Neural progenitor cell (in vitro differentiated cells): ENCODE measurements around the gene PRKCD. TPM values are rescaled to one million over a fixed set of nuclear protein-coding genes. Genes with fewer than 3 reads are reported as not detected.

Experiments used
- DNase-seq: peaks from one replicate; pipeline ENCODE4 v3.0.0-alpha.2; 2016; ENCODE audit warnings: low spot score
- H2AFZ ChIP-seq: fragments of 200-600 bp; sonication (generic); replicated peaks from 2 replicates; pipeline ENCODE4 v1.6.1; 2016; ENCODE audit warnings: antibody characterized with exemption
- H3F3A ChIP-seq: fragments of 200-600 bp; sonication (generic); 2 replicates; pipeline ENCODE4 v1.6.1; 2016; ENCODE audit warnings: antibody characterized with exemption, low read depth
- H3K27ac ChIP-seq: fragments of 200-600 bp; sonication (generic); 2 replicates; pipeline ENCODE4 v1.5.1; 2016; ENCODE audit warnings: mild to moderate bottlenecking
- H3K27me3 ChIP-seq: fragments of 200-600 bp; sonication (generic); 2 replicates; pipeline ENCODE4 v1.6.1; 2016; ENCODE audit warnings: mild to moderate bottlenecking, moderate library complexity
- H3K36me3 ChIP-seq: fragments of 200-600 bp; sonication (generic); 2 replicates; pipeline ENCODE4 v1.5.1; 2016
- H3K4me1 ChIP-seq: fragments of 200-600 bp; sonication (generic); 2 replicates; pipeline ENCODE4 v1.6.1; 2016; ENCODE audit warnings: mixed run types
- H3K4me2 ChIP-seq: fragments of 200-600 bp; sonication (generic); 2 replicates; pipeline ENCODE4 v1.6.1; 2016
- H3K4me3 ChIP-seq: fragments of 200-600 bp; sonication (generic); 2 replicates; pipeline ENCODE4 v1.5.1; 2016
- H3K79me2 ChIP-seq: fragments of 200-600 bp; sonication (generic); 2 replicates; pipeline ENCODE4 v1.6.1; 2016; ENCODE audit warnings: low read depth
- H3K9ac ChIP-seq: fragments of 200-600 bp; sonication (generic); 2 replicates; pipeline ENCODE4 v1.6.1; 2016
- H3K9me3 ChIP-seq: fragments of 200-600 bp; sonication (generic); 2 replicates; pipeline ENCODE4 v1.5.1; 2016; ENCODE audit warnings: low read depth
- H4K20me1 ChIP-seq: fragments of 200-600 bp; sonication (generic); 2 replicates; pipeline ENCODE4 v1.6.1; 2016; ENCODE audit warnings: low read depth
- H3K27ac Mint-ChIP-seq: 3 replicates; pipeline ENCODE4 v1.8.0; 2021; ENCODE audit warnings: mixed read lengths
- H3K27me3 Mint-ChIP-seq: 2 replicates; pipeline ENCODE4 v1.8.0; 2022; ENCODE audit warnings: low read depth, mild to moderate bottlenecking, inconsistent platforms, moderate library complexity, mixed read lengths; ENCODE audit not compliant: insufficient read depth
- H3K36me3 Mint-ChIP-seq: 3 replicates; pipeline ENCODE4 v1.8.0; 2021; ENCODE audit warnings: mixed read lengths
- H3K4me1 Mint-ChIP-seq: 3 replicates; pipeline ENCODE4 v1.8.0; 2021; ENCODE audit warnings: mixed read lengths
- H3K4me3 Mint-ChIP-seq: 3 replicates; pipeline ENCODE4 v1.8.0; 2021; ENCODE audit warnings: mild to moderate bottlenecking, moderate library complexity, mixed read lengths
- H3K9me3 Mint-ChIP-seq: 3 replicates; pipeline ENCODE4 v1.8.0; 2020; ENCODE audit warnings: mixed read lengths
- CTCF ChIP-seq: fragments of 200-600 bp; sonication (generic); IDR thresholded peaks from 2 replicates; pipeline ENCODE4 v1.5.1; 2017; ENCODE audit warnings: antibody characterized with exemption, mild to moderate bottlenecking
- EZH2 ChIP-seq: fragments of 200-600 bp; sonication (generic); IDR thresholded peaks from 2 replicates; pipeline ENCODE4 v1.6.1; 2017; ENCODE audit warnings: antibody characterized with exemption, mild to moderate bottlenecking, moderate library complexity
- EZH2phosphoT487 ChIP-seq: fragments of 200-600 bp; sonication (generic); IDR thresholded peaks from 2 replicates; pipeline ENCODE4 v1.6.1; 2017; ENCODE audit warnings: antibody characterized with exemption
- total RNA-seq: library from RNA; depleted of rRNA; stranded (reverse); fragments of >200 nt; gene quantifications from 2 replicates; pipeline ENCODE4 v1.2.3, GENCODE V29; 2015; ENCODE audit warnings: low replicate concordance

The PRKCD gene
- total RNA-seq, 1 donor from 2014 or later = 8.9 TPM

- H3K79me2 ChIP-seq = no peaks in the 10 kb centered on the region
- Mint-ChIP-seq H3K27me3 (peaks cover 5% of the 10 kb centered on the region), H3K4me3 (no peak overlapping the region), H3K9me3 (no peaks in the 10 kb centered on the region), H3K4me1 (peaks cover 2% of the 10 kb centered on the region), H3K36me3 (peaks cover 12% of the 10 kb centered on the region), H3K27ac (peak overlapping the region; percentile 60)
- no peaks in the 10 kb centered on the region for H3K36me3 ChIP-seq
- no peak overlapping the region for H3K27ac ChIP-seq
- DNase-seq = no peak
- TF ChIP-seq CTCF (no peak), EZH2 (no peak), EZH2phosphoT487 (no peak)
- no peak overlapping the region for H3K4me3 ChIP-seq
- no peak overlapping the region for H3K4me2 ChIP-seq
- no peak overlapping the region for H2AFZ ChIP-seq
- H3K9ac ChIP-seq = no peak overlapping the region
- H3K9me3 ChIP-seq = no peaks in the 10 kb centered on the region
- no peaks in the 10 kb centered on the region for H3F3A ChIP-seq
- H3K4me1 ChIP-seq = no peaks in the 10 kb centered on the region
- H3K27me3 ChIP-seq = no peaks in the 10 kb centered on the region
- peaks cover 9% of the 10 kb centered on the region for H4K20me1 ChIP-seq
Measured at GRCh38 chr3:53229606-53230005, 68.6 kb downstream of the PRKCD start.

- Histone ChIP-seq H3F3A (no peaks in the 10 kb centered on the region), H3K27me3 (no peaks in the 10 kb centered on the region), H3K79me2 (no peaks in the 10 kb centered on the region), H3K36me3 (no peaks in the 10 kb centered on the region), H3K27ac (no peak overlapping the region), H3K9me3 (no peaks in the 10 kb centered on the region), H4K20me1 (peaks cover 9% of the 10 kb centered on the region), H3K9ac (no peak overlapping the region), H3K4me1 (no peaks in the 10 kb centered on the region), H3K4me3 (no peak overlapping the region), H3K4me2 (no peak overlapping the region), H2AFZ (no peak overlapping the region)
- peaks cover 12% of the 10 kb centered on the region for H3K36me3 Mint-ChIP-seq
- DNase-seq = no peak
- peaks cover 2% of the 10 kb centered on the region for H3K4me1 Mint-ChIP-seq
- no peaks in the 10 kb centered on the region for H3K9me3 Mint-ChIP-seq
- TF ChIP-seq CTCF = peak; percentile 26
- TF ChIP-seq EZH2 = no peak
- H3K27ac Mint-ChIP-seq = no peak overlapping the region
- no peak overlapping the region for H3K4me3 Mint-ChIP-seq
- peaks cover 5% of the 10 kb centered on the region for H3K27me3 Mint-ChIP-seq
Measured at GRCh38 chr3:53230041-53230621, 69.1 kb downstream of the PRKCD start.

- Mint-ChIP-seq H3K27ac (no peak overlapping the region), H3K36me3 (peaks cover 12% of the 10 kb centered on the region), H3K4me3 (no peak overlapping the region), H3K9me3 (no peaks in the 10 kb centered on the region), H3K27me3 (peaks cover 3% of the 10 kb centered on the region), H3K4me1 (peaks cover 2% of the 10 kb centered on the region)
- H3K27ac ChIP-seq = no peak overlapping the region
- H3K4me3 ChIP-seq = no peak overlapping the region
- H4K20me1 ChIP-seq = peaks cover 9% of the 10 kb centered on the region
- no peak for DNase-seq
- no peak overlapping the region for H3K4me2 ChIP-seq
- H2AFZ ChIP-seq = no peak overlapping the region
- no peaks in the 10 kb centered on the region for H3K4me1 ChIP-seq
- no peak overlapping the region for H3K9ac ChIP-seq
- no peak for TF ChIP-seq EZH2phosphoT487
- H3K79me2 ChIP-seq = no peaks in the 10 kb centered on the region
- no peaks in the 10 kb centered on the region for H3F3A ChIP-seq
- H3K36me3 ChIP-seq = no peaks in the 10 kb centered on the region
- H3K9me3 ChIP-seq = no peaks in the 10 kb centered on the region
- no peaks in the 10 kb centered on the region for H3K27me3 ChIP-seq
Measured at GRCh38 chr3:53230789-53231188, 69.8 kb downstream of the PRKCD start.
